Non-pigmented ciliary epithelial cell (primary cell): Measurements from ENCODE around the gene GATA2.

ENCODE experiments used
- DNase-seq: peaks from one replicate; pipeline ENCODE4 v3.0.0-alpha.2; 2010; ENCODE audit warnings: low read depth

Gene GATA2

DNA sequence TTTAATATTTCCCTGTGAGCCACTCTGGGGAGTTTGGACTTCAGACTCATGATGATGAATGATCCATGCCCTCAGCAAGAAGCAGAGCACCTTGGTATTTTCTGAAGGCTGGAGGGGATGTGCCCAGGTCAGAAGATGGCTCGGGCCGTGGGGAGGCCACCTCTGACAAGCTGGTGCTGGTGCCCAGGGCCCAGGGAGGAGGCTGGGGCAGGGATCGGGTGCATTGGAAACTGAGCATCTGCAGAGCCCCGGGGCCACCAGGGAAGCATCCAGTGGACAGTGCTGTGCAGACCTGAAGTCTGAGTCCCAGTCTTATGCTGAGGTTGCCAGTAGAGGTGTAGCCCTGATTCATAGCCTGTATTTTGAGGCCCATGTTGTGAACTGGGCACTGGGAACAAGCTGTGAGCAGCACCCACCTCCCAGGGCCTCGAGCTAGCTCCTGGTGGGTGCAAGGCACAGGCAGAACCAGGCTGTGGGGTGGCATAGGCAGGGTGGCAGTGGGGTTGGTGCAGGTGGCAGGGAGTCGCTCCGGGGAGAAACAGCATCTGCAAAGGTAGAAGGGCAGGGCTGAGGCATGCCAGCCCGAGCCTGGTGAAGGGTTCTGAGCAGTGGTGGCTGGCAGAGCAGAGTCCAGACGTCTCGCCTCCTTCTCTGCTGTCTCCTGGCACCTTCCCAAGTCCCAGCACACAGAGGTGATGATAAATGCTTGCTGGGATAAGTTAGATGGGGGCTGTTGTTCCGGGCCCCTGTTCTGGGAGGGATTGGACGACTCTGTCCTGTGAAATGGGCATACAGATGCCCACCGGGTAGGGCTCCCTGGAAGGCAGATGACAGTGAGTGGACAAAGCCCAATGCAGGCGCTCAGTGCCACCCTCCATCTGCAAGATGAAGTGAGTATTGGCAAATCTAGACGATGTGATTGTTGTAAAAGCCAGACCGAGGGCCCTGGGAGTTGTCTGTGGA lies 36.9 kb downstream of the GATA2 start:
- DNase-seq: no peak

DNA sequence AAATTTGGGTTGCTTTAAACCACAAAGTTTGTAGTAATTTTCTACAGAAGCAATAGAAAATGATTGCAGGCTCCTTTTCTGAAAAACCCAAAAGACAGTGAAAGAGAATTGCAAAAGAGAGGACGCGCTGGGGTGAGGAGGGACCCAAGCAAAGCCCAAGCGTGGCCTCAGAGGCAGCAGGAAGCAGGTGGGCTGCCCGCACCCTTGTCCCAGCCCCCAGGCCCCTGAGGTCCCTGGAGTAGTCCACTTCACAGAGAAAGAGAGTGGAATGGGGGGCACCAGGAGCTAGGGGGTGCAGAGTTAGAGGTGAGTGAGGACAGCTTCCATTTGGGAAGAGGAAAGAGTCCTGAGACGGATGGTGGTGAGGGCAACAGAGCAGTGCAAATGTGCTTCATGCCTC lies 37.9 kb downstream of the GATA2 start:
- DNase-seq: no peak

DNA sequence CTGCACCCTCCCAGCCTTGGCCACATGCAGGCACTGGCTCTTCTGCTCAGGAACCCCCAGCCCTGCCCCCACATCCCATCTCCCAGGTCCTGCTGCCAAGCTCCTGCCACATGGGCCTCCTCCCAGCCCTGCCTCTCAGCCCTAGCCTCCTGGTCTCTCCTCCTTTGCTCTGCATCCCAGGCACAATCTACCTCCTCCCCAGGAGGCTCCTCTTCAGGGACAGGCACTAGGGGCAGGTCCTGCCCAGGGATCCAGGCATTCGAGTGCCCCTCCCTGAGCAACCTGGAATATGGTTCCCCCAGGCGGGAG lies 38.7 kb downstream of the GATA2 start:
- DNase-seq: no peak

DNA sequence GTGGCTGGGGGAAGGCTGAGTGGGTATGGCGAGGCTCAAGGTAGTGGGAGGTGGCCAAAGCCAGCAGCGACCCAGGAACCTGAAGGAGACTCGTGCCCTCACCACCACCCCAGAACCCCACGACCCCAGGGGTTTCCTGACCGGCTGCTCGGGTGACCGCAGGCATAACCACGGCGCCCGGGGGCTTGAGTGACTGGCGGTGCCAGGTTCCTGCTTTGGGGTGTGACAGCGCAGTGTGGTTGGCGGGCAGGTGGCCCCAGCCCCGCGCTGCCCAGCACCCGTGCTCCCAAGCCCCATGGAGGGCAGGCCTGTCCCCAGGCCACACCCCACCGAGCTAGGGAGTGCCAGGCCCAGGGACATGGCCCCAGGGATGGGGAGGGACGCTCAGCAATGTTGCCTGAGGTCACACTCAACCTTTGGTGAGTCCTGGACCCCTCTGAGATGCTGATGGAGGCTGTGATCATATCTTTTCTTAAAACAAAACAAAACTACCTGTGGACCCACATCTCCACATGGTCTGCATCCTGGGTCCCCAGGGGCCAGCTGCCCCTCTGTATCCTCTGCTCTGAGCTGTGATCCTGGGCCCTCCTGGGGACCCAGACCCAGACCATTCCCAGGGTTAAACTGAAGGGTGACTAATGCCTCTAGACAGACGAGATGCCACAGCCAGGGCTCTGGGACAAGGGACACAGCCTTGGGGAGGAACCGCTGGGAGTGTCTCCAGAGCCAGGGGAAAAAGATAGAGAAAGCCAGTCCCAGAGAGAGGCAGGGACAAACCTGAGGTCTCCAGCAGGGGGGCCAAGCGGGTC lies 39.3 kb downstream of the GATA2 start:
- DNase-seq: no peak

DNA sequence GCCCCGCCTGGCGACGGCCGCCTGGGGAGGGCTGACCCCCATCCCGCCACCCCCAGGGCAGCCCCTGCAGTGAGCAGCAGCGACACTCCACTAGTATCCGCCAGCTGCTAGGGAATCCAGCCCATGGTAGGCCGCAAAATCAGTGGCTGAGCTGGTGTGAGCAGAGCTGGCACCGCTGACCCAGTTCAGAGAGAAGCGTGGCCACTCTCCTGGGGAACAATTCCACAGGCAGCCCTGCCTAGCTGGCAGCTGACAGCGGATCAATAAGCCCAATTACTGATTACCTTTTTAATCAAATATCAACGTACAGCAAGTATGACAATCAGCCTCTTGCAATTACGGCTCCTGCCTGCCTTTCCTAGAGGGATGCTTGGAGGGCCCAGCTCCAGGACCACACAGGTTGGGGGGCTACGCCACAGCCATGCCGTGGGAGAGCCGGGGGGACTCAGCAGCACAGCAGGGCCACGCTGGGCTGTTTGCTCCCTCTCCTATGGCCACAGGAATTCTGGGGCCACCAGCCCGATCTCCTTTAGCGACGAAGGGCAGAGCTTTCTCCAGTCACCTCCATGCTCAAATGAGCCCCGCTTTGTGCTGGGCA lies 40.2 kb downstream of the GATA2 start:
- no peak for DNase-seq

DNA sequence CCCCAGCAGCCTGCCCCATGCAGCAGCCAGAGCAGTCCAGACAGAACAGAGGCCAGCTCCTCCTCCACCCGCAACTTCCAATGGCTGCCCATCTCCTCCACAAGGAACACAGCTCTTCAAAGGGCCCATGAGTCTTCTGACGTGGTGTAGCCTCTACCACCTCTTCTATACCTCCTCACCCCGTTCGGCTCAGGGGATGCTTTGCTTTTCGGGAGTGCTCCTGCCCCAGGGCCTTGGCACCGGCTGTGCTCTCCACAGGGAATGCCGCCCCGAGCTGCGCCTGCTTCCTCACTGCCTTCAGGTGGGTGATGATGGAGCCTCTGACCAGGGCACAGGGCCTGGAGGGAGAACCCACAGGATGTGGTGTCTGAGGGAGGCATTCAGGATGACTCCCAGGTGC lies 40.9 kb downstream of the GATA2 start:
- no peak for DNase-seq

DNA sequence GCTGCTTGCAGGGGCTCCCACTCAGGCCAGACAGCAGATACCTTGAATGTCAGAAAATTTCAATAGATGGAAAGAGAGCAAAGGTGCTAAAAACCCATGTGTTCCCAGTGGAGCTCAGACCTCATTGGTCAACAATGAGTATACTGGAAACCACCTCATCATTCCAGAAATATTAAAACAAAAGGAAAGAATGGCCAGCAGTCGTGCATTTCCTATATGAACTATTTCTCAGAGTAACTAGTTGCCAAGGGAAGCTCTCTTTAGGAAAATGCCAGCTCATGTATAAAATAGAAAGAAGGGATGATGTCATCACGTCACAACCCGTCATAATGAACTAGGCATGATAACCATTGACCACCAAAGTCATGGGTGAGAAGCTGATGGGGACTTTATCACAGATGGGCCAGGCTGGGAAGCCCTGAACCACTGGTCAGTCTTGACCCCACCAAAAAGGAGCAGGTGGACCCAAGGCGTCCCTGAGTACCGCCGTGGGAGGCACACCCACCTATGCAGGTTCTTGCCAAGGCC lies 43.8 kb downstream of the GATA2 start:
- DNase-seq: no peak

DNA sequence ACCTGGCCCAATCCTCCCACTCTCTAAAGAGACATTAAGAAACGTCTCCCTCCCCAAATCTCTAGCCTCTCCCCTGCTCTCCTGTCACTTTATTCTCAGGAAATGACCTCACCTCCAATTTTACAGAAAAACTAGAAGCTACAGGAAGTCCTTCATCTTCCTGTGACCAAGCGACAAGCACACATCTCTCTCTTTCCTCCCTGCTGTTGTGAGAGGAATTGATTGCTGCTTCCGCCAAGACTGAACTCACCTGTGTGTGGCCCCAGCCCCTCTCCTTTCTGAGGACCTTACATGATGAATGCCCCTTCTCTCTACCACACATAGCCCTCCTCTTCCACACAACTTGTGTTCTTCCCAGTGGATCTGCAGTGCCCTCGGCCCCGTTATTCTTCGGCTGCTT lies 44.5 kb downstream of the GATA2 start:
- no peak for DNase-seq

DNA sequence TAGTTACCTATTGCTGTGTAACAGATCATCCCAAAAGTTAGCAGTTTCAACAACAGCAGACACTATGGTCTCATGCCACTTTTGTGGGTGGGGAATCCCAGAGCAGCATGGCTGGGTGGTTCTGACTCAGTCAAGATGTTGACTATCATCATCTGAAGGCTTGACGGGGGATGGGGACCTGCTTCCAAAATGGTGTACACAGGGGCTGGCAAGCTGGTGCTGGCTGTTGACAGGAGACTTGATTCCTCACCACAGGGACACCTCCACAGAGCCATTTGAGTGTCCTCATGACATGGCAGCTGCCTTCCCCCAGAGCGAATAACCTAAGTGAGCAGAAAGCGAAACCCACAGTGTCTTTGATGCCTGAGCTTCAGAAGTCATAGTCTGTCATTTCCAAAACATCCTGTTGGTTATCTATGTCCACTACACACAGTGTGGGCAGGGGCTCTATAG lies 45.4 kb downstream of the GATA2 start:
- no peak for DNase-seq

DNA sequence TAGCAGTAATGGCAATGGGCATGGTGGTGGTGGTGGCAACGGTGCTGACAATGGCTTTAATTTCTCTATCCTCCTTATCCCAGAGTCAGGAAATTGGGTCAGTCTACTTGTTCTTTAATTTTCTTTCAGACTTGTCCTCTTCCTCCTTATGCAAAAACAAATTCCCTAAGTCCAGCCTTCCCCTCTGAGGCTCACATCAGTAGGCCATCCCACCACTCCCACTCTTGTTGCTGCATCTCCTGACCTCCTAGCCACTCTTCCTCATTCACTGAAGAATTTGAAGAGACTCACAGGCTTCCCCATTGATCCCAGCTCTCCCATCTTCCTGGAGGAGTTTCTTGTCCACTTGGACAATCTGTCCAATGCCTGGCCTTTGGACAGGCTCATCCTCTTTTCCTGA lies 46.2 kb downstream of the GATA2 start:
- no peak for DNase-seq

DNA sequence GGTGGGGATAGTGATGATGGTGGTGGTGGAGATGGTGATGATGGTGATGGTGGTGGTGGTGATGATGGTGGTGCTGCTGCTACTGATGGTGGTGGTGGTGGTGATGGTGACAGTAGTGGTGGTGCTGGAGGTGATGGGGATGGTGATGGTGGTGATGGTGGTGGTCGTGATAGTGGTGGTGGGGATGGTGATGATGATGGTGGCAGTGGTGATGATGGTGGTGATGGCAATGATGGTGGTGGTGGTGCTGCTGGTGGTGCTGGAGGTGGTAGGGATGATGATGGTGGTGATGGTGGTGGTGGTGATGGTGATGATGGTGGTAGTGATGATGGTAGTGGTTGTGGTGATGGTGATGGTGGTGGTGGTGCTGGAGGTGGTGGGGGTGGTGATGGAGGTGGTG lies 47.6 kb downstream of the GATA2 start:
- DNase-seq: no peak

DNA sequence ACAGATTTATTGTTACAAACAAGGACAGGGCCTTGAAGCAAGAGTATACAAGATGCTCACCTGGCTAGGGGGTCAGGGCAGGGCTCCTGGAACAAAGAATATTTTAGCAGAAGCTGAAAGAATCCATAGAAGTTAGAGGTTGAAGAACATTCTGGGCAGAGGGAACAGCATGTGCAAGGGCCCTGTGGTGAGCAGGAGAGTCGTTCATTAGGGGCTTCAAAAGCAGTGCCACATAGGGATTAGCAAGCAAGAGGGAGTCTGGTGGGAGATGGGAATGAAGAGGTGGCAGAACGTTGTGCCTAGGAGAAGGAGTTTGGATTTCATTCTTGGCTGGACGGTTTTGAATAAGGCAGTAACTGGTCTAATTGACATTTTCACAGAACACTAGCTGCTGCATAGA lies 49.2 kb downstream of the GATA2 start:
- DNase-seq: no peak

DNA sequence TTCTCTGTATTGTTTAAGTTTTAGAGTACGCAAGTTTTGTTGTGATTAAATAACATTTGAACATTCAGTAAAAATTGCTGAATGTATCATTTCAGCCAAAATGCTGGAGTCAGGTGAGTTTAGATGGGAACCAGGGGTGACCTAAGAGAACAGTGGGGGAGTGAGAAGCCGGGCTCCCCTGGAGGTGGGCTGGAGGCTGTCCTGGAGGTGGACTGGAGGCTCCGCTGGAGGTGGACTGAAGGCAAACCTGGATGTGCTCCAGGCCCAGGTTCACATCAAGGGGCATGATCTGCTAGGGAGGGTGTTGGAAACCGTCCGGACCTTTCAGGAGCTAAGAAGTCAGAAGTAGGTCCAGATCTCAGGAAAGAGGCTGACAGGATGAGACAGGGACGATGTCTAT lies 50.1 kb downstream of the GATA2 start:
- DNase-seq: no peak

DNA sequence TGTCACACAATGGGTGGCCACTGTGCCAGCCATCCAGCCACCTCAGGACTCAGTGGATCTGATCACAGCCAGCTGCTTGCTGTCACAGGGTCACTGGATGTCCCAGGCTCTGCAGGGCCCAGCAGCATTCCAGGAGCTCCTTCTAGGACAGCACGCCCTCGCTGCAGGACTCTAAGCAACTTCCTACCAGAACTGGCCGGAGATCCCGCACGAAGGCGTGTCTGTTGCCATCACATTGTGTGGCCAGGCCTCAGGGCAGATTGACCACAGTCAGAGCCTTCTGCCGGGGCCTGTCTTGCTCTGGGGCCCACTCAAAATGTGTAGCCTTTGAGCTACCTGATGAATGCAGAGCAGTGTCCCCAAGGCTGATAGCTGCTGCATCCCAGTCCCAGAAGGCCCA lies 50.9 kb downstream of the GATA2 start:
- DNase-seq: no peak

DNA sequence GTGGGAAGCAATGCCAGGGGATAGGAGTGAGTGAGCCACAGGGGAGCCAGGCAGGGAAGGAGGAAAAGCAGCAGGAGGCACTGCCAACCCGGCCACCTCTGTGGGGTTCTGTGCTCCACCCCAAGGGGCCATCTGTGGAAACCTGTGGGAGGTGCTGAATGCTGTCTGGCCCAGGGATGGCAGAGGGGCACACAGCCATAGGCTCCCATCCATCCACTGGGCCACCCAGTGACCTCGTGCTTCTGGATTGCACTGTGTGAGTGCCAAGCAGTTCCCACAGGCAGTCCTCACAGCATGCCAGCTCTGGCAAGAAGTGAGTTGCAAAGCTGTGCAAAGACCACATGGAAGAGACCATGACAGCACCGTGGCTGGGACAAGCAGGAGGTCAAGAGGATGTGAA lies 53.8 kb downstream of the GATA2 start:
- DNase-seq: no peak

DNA sequence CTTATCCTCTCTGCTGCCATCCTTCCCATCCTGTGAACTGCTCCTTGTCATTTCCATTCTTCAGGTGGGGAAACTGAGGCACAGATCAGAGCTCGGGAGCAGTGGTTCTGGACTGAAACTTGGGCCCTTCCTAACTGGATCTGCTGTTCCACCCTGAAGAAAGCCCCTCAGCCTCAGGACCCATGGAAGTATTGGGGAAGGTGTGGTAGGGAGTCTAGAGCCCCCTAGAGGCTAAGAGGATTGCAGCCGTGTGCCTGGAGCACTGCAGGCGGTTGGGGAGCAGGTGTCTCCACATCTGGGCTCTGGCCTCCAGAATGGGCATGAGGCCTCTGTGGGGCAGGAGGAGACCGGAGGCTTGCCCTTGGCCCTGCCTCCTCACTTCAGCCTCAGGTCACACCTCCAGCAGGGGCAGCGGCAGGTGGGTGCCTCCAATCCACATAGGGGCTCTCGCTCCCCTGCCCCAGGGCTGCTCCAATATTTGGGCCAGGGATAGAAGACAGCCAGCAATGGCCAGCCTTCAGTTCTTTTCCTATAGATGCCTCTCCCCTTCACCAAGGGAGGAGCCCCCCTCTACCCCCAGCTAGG lies 54.4 kb downstream of the GATA2 start:
- no peak for DNase-seq

DNA sequence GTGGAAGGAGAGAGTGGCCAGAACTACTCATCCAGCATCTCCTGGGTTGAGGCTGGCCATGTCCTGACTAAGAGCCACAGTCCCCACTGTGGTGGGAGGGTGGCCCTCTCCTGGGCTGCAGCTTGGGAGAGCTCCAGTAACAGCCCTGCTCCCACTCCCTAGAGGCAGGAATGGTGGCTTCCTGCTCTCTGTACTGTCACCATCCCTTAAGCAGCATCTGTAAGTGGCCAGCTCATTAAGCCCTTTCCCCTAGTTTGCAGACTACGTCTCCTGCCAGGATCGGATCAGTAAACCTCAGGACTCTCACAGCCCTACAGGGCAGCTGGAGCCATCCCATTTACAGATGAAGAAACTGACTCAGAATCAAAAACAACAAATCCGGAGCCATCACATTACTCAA lies 56.8 kb downstream of the GATA2 start:
- DNase-seq: no peak

DNA sequence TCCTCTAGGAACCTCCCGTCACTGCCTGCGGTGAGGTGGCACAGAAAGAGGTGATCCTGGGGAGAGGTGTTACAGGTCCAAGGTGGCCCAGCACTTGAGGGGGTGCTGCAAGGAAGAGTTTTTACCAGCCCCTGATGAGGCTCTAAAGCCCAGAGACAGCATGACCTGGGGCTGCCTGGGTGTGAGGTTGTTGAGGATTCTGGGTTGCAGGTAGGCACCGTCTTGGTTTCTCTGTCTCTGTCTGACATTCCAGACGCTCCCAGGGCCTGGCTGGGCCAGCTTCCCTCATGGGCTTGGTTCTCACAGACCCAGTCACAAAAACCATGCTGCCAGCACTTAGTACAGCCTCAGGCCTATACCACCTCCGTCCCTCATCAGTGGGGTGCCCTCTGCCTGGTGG lies 57.4 kb downstream of the GATA2 start:
- DNase-seq: no peak

DNA sequence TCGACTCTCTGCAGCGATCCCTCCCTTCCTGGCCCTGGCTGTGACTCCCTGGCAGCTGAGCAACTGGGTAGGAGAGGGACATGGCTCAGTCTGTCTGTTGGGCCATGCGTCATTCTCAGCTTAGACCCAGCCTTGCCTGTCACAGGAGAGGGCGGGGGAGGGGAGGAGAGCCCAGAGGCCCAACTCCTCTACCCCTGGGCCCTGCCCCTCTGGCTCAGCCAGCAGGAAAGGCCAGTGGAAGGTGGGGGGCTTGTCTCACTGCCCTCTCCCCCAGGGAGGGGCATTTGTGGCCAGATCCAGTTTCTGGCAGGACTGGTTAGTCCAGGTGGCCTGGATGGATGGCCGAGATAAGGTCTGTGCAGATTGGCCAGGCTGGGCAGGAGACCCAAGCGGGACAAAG lies 57.9 kb downstream of the GATA2 start:
- DNase-seq: no peak

DNA sequence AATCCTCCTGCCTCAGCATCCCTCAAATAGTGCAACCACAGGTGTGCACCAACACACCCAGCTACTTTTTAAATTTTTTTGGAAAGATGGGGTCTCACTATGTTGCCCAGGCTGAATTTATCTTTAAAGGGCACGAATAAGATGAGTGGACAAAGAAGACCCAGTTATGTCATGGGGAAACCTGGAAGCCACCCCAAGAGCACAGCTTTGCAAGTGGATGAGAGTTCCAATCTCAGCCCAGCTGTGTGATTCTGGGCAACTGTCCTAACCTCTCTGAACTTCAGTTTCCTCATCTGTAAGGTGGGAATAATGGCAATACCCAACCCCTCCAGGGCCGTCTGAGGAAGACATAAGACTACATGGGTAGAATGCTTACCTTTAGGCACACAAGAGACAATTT lies 58.5 kb downstream of the GATA2 start:
- DNase-seq: no peak

DNA sequence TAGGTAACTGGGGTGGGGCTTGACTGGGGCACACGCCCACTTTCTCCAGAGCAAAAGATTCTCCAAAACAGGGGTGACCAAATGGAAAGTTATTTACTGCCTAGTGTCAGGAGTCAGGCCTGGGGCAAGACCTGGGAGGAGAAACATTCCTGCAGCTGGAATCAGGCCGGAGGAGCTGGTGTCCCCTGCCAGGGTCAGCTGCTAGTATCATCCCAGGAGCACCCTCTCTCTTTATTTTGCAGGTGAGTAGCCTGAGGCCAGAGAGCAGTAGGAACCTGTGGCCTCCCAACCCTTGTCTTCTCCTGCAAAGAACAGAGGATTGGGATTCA lies 59.2 kb downstream of the GATA2 start:
- DNase-seq: no peak

DNA sequence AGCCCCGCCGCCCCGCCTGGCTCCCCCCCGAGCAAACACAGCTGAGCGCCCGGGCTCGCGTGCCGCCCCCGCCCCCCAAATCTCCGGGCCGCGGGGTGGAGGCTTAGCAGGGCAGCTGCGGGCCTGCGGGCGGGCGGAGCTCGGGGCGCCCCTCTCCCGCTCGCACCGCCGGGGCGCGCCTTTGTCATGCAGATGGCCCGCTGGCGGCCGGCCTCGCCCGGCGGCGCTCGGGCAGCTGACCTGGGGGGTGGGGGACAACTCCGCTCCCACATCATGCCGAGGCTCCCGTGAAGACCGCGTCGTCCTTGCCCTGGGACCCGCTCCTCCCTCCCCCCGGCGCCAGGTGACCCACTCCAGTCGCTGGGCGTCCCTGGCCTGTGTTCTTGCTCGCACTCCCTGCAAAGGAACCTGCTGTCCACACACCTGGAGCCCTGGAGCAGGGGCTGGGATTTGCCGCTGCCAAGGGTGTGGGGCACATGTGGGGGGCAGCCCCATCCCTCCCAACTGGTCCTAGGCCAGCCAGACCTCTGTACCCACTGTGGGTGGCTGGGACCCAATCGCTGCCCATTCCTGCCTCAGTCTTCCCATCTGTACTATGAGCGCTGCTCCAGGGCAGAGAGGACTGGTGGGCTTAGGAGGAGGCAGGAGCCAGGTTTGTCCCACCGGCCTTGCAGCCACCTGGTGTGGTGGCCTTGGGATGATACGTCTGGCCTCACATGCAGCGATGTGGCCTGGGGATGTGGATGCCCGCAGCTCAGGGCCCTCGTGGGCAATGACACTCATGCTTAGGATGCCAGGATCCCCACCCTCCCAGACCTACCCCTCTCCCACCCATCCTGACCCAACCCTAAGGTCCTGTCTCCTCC lies 59.8 kb downstream of the GATA2 start:
- DNase-seq: no peak
